GM13977 (cell line): Measurements from ENCODE around the gene ZFAND3.

Source experiments
- DNase-seq: peaks from one replicate; pipeline ENCODE4 v3.0.0; 2012; ENCODE audit warnings: low spot score
- CTCF ChIP-seq: IDR thresholded peaks from 2 replicates; pipeline ENCODE4 v1.5.1; 2012; ENCODE audit warnings: mild to moderate bottlenecking, control low read depth; ENCODE audit not compliant: insufficient read depth; ENCODE audit errors: extremely low read depth, missing control alignments
- in situ Hi-C: fragments of 300-500 bp; cut with MboI; formaldehyde crosslinking; loops from one replicate; pipeline ENCODE4 v1.12.0; 2022; ENCODE audit warnings: low sequenced_read_pairs, low pct_unique_long_range_greater_than_20kb, mixed read lengths, inconsistent platforms; ENCODE audit not compliant: unreplicated experiment

ZFAND3 gene

GRCh38 chr6:38127284-38127683 is 307.8 kb downstream of the ZFAND3 start:
- TF ChIP-seq CTCF, result no peak
- no peak for DNase-seq
- in situ Hi-C loops, result no loop called here

- in situ Hi-C loops, result no loop called here
- DNase-seq, result no peak
- TF ChIP-seq CTCF, result no peak
These were observed 312.0 kb downstream of the ZFAND3 start for GRCh38 chr6:38131527-38131965.

- in situ Hi-C loops, result no loop called here
- no peak for TF ChIP-seq CTCF
- peak; percentile 10 for DNase-seq
These were observed 314.6 kb downstream of the ZFAND3 start for GRCh38 chr6:38133932-38134703.

- in situ Hi-C loops, result no loop called here
- TF ChIP-seq CTCF, result no peak
- DNase-seq, result no peak
These were observed 315.2 kb downstream of the ZFAND3 start for GRCh38 chr6:38134704-38135088.

- TF ChIP-seq CTCF, result no peak
- DNase-seq, result no peak
- in situ Hi-C loops, result no loop called here
These were observed 317.0 kb downstream of the ZFAND3 start for GRCh38 chr6:38136547-38136946.

- in situ Hi-C loops, result no loop called here
- no peak for DNase-seq
- TF ChIP-seq CTCF, result no peak
These were observed 318.2 kb downstream of the ZFAND3 start for GRCh38 chr6:38137608-38138265.
